CD4-positive, alpha-beta memory T cell (primary cell): Measurements from ENCODE around the gene OPCML. TPM values are rescaled to one million over a fixed set of nuclear protein-coding genes. Genes with fewer than 3 reads are reported as not detected.

Experiments used
- CTCF ChIA-PET: fragments of 350-600 bp; sonication (Branson Sonifier 250); formaldehyde crosslinking; loops from one replicate; lab custom pipeline; 2021; ENCODE audit warnings: inconsistent platforms; ENCODE audit not compliant: partially characterized antibody; lab: Charles Lee
- POLR2A ChIA-PET: fragments of 350-600 bp; sonication (Branson Sonifier 250); formaldehyde crosslinking; loops from one replicate; lab custom pipeline; 2021; ENCODE audit not compliant: partially characterized antibody; lab: Charles Lee
- DNase-seq, 5 donors: peaks; one replicate each; pipeline versions ENCODE4 v3.0.0 to v3.0.0-alpha.2; 2020 to 2022; ENCODE audit warnings: mixed read lengths in 1 of 5
- H3K27ac ChIP-seq: one replicate; pipeline ENCODE4 v1.7.0; 2013; ENCODE audit warnings: low read depth, low read length
- H3K27me3 ChIP-seq: 2 replicates; pipeline ENCODE4 v1.7.0; 2013; ENCODE audit warnings: mild to moderate bottlenecking, low read length, moderate library complexity; ENCODE audit not compliant: insufficient read depth
- H3K36me3 ChIP-seq: 2 replicates; pipeline ENCODE4 v1.7.0; 2013; ENCODE audit warnings: mild to moderate bottlenecking, low read length, moderate library complexity; ENCODE audit not compliant: insufficient read depth
- H3K4me1 ChIP-seq: 2 replicates; pipeline ENCODE4 v1.7.0; 2013; ENCODE audit warnings: mild to moderate bottlenecking, low read length, moderate library complexity; ENCODE audit not compliant: insufficient read depth
- H3K4me3 ChIP-seq, 2 donors: one replicate each; pipeline ENCODE4 v1.7.0; 2013; ENCODE audit warnings: low read length in 2 of 2, mild to moderate bottlenecking in 1 of 2
- H3K9me3 ChIP-seq, 2 donors: one replicate each; pipeline ENCODE4 v1.7.0; 2013; ENCODE audit warnings: low read length in 2 of 2, control low read depth in 1 of 2; ENCODE audit not compliant: control insufficient read depth in 1 of 2
- H3K27ac Mint-ChIP-seq, 7 donors: one replicate each; pipeline ENCODE4 v1.8.0; 2020 to 2021; ENCODE audit warnings: mixed read lengths in 7 of 7, mild to moderate bottlenecking in 6 of 7, inconsistent platforms in 3 of 7, moderate library complexity in 3 of 7
- H3K27me3 Mint-ChIP-seq, 2 donors: one replicate each; pipeline ENCODE4 v1.8.0; 2020 to 2021; ENCODE audit warnings: mixed read lengths in 2 of 2
- H3K36me3 Mint-ChIP-seq, 2 donors: one replicate each; pipeline ENCODE4 v1.8.0; 2020 to 2021; ENCODE audit warnings: mixed read lengths in 2 of 2, inconsistent platforms in 1 of 2, mild to moderate bottlenecking in 1 of 2
- H3K4me1 Mint-ChIP-seq, 4 donors: one replicate each; pipeline ENCODE4 v1.8.0; 2020 to 2021; ENCODE audit warnings: mixed read lengths in 4 of 4, mild to moderate bottlenecking in 1 of 4
- H3K4me3 Mint-ChIP-seq, 8 donors: one replicate each; pipeline ENCODE4 v1.8.0; 2020 to 2021; ENCODE audit warnings: mixed read lengths in 8 of 8, mild to moderate bottlenecking in 7 of 8, moderate library complexity in 6 of 8, inconsistent platforms in 3 of 8
- H3K9me3 Mint-ChIP-seq, 8 donors: one replicate each; pipeline ENCODE4 v1.8.0; 2020 to 2021; ENCODE audit warnings: mixed read lengths in 8 of 8, mild to moderate bottlenecking in 5 of 8, inconsistent platforms in 3 of 8, moderate library complexity in 1 of 8
- intact Hi-C: fragments of 100-400 bp; cut with micrococcal nuclease; formaldehyde crosslinking; loops from one replicate; pipeline ENCODE4 v1.15.1; 2023
- polyA plus RNA-seq, 2 donors: library from polyadenylated mRNA; unstranded; fragments of 300-500 nt; fragmentation: Illumina TruSeq; gene quantifications; one replicate each; pipeline ENCODE4 v1.2.3, GENCODE V29; 2021
- total RNA-seq, 2 experiments: library from RNA; stranded (reverse); gene quantifications; one replicate each; pipeline ENCODE4 v1.2.3, GENCODE V29; 2021

The OPCML gene
- total and polyA plus RNA-seq, 4 experiments from 2014 or later = not detected

DNA sequence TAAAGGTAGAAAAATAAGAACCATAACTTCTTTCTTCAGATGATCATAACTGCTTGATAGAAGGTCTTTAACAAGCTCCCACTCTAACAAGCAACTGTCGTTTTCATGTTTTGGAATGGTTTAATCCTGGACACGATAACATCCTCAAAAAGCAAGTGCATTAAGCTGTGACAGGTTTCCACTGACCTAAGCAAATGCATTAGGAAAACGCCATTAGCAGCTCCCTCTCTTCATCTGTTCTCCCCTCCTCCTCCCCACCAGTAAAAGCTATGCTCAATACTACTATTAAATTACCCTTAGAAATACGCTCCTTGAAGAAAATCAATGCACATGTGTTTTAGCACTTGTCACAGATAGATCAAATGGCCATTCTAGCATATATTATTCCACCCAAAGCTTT lies 729.4 kb downstream of the OPCML start:
- H3K9me3 ChIP-seq = no peaks in the 10 kb centered on the region
- CTCF ChIA-PET = interaction anchor here (1.7 kb wide), 1 partner anchor 8 kb away, joined by 4 read pairs; no protein-coding TSS in a partner anchor

DNA sequence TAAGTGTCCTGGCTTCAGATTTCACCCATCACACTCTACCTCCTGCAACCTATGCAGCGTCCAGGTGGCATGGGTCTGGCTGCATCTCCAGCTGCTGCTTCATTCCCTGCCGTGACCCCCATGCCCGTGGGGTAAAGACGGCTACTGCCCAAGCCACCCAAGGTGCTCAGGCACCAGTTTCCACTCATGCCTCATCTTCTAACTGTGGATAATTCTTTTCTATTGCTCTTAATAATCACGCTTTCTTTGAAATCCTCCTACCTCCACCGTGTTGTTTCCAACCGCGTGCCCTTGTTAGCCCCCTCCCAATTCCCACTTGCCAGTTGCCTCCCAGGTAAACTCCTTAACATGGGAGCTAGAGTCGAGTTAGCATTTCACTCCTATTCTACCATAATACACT lies 738.5 kb downstream of the OPCML start:
- peaks cover 0 to 2% (median 0%) of the 10 kb centered on the region in 8 donors for H3K9me3 Mint-ChIP-seq
- POLR2A ChIA-PET = no interaction called here
- no peak overlapping the region for H3K27ac ChIP-seq

More for the DNA sequence above, 729.4 kb downstream of the OPCML start:
- no peaks in the 10 kb centered on the region for H3K36me3 Mint-ChIP-seq
- H3K4me1 ChIP-seq = no peaks in the 10 kb centered on the region
- no peak overlapping the region for H3K4me3 Mint-ChIP-seq
- no peaks in the 10 kb centered on the region for H3K36me3 ChIP-seq
- H3K27ac Mint-ChIP-seq = no peak overlapping the region
- no peak for DNase-seq
- peaks cover 1 to 4% of the 10 kb centered on the region in 2 donors for H3K27me3 Mint-ChIP-seq
- H3K27me3 ChIP-seq = no peaks in the 10 kb centered on the region
- no peaks in the 10 kb centered on the region for H3K4me1 Mint-ChIP-seq
- intact Hi-C loops = no loop called here
- no peak overlapping the region for H3K27ac ChIP-seq
- peaks cover 0 to 10% (median under 1%) of the 10 kb centered on the region in 8 donors for H3K9me3 Mint-ChIP-seq
- POLR2A ChIA-PET = no interaction called here
- H3K4me3 ChIP-seq = no peak overlapping the region

GRCh38 chr11:132792341-132793140 lies 739.8 kb downstream of the OPCML start:
- H3K36me3 Mint-ChIP-seq = no peaks in the 10 kb centered on the region
- no peak for DNase-seq
- peaks cover 0 to 2% (median 0%) of the 10 kb centered on the region in 8 donors for H3K9me3 Mint-ChIP-seq
- H3K4me3 ChIP-seq = no peak overlapping the region
- intact Hi-C loops = no loop called here
- POLR2A ChIA-PET = no interaction called here
- H3K27ac Mint-ChIP-seq = no peak overlapping the region
- H3K4me3 Mint-ChIP-seq = no peak overlapping the region
- H3K4me1 Mint-ChIP-seq = no peaks in the 10 kb centered on the region
- no peaks in the 10 kb centered on the region for H3K9me3 ChIP-seq
- H3K27me3 Mint-ChIP-seq = peaks cover 0 to 1% of the 10 kb centered on the region in 2 donors
- no peaks in the 10 kb centered on the region for H3K36me3 ChIP-seq
- CTCF ChIA-PET = no interaction called here
- H3K27ac ChIP-seq = no peak overlapping the region
- no peaks in the 10 kb centered on the region for H3K4me1 ChIP-seq
- no peaks in the 10 kb centered on the region for H3K27me3 ChIP-seq

More for the DNA sequence above, 738.5 kb downstream of the OPCML start:
- Mint-ChIP-seq H3K27me3 (peaks cover 0 to 1% of the 10 kb centered on the region in 2 donors), H3K27ac (no peak overlapping the region), H3K36me3 (no peaks in the 10 kb centered on the region), H3K4me3 (no peak overlapping the region), H3K4me1 (no peaks in the 10 kb centered on the region)
- intact Hi-C loops = no loop called here
- H3K4me3 ChIP-seq = no peak overlapping the region
- CTCF ChIA-PET = no interaction called here
- DNase-seq = no peak
- no peaks in the 10 kb centered on the region for H3K36me3 ChIP-seq
- no peaks in the 10 kb centered on the region for H3K27me3 ChIP-seq
- H3K9me3 ChIP-seq = no peaks in the 10 kb centered on the region
- no peaks in the 10 kb centered on the region for H3K4me1 ChIP-seq

DNA sequence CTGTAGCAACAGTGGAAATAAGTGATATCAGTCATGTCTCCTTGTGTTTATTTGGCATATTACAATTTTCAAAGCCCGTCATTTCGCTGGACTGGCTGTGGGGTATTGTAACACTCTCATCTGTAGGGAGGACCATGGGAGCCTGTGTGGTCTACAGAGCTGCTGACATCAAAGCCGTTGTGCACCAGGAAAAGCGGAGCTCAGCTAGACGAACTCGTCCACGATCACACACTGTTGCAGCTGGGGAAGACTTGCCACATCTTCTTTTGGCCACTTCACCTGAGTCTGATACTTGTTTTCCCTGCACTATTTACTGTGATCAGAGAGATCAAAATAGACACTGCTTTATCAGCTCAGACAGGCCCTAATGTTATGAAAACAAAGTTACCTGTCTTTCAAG lies 741.3 kb downstream of the OPCML start:
- no peaks in the 10 kb centered on the region for H3K4me1 Mint-ChIP-seq
- H3K9me3 Mint-ChIP-seq = peaks cover 0 to 2% (median 0%) of the 10 kb centered on the region in 8 donors
- H3K36me3 ChIP-seq = no peaks in the 10 kb centered on the region
- H3K27me3 ChIP-seq = no peaks in the 10 kb centered on the region
- H3K27me3 Mint-ChIP-seq = peaks cover 0 to 1% of the 10 kb centered on the region in 2 donors
- no peaks in the 10 kb centered on the region for H3K9me3 ChIP-seq
- DNase-seq = no peak
- no peak overlapping the region for H3K27ac Mint-ChIP-seq
- ChIA-PET POLR2A (no interaction called here), CTCF (no interaction called here)
- H3K27ac ChIP-seq = no peak overlapping the region
- intact Hi-C loops = no loop called here
- no peaks in the 10 kb centered on the region for H3K4me1 ChIP-seq
- H3K36me3 Mint-ChIP-seq = no peaks in the 10 kb centered on the region
- H3K4me3 Mint-ChIP-seq = no peak overlapping the region
- H3K4me3 ChIP-seq = no peak overlapping the region

DNA sequence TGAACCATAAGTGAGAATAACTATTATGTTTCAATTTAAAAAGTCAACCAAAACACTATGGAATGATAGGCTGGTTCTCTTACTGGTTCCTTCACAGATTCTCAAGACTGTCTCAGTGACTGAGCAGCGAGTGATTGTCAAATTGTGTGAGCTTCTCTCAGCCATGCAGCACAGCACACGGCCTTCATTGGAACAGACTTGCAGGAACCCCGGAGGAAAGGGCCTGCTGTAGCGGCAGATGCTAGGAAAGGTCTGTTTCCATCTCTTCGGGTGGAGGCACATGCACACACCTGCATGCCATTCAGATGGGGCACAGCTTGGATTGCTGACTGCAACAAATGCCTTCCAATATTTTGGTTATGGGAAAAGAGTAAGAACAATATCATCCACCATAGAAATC lies 741.8 kb downstream of the OPCML start:
- peaks cover 0 to 2% (median 0%) of the 10 kb centered on the region in 8 donors for H3K9me3 Mint-ChIP-seq
- H3K9me3 ChIP-seq = no peaks in the 10 kb centered on the region
- H3K27ac ChIP-seq = no peak overlapping the region
- DNase-seq = no peak
- H3K4me1 ChIP-seq = no peaks in the 10 kb centered on the region
- no peak overlapping the region for H3K27ac Mint-ChIP-seq
- no peak overlapping the region for H3K4me3 ChIP-seq
- no peaks in the 10 kb centered on the region for H3K27me3 ChIP-seq
- no peaks in the 10 kb centered on the region for H3K36me3 Mint-ChIP-seq
- H3K27me3 Mint-ChIP-seq = peaks cover 0 to 1% of the 10 kb centered on the region in 2 donors
- no peak overlapping the region for H3K4me3 Mint-ChIP-seq
- POLR2A ChIA-PET = no interaction called here
- intact Hi-C loops = no loop called here
- H3K36me3 ChIP-seq = no peaks in the 10 kb centered on the region
- no peaks in the 10 kb centered on the region for H3K4me1 Mint-ChIP-seq
- CTCF ChIA-PET = interaction anchor here (1.0 kb wide), 1 partner anchor 13 kb away, joined by 3 read pairs; no protein-coding TSS in a partner anchor

DNA sequence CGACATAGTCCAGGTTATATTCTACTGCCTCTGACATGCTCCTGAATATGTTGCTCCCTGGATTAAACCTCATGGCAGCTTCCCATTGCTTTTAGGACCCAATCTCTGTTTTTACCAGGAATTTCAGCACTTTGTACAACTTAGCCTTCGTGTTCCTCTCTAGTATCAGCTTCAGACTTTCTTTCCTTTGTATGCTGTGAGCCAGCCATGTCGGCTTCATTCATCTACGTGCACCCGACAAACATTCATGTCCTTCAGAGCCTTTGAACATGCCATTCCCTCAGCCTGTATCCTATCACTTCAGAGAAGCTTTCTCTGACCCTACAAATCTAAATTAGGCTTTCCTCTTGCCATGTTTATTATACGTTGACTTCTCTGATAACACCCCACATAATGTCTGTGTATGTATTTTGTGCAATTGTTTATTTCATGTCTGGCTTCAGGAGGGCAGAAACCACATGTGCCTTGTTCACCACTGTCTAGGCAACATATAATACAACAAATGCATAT lies 743.4 kb downstream of the OPCML start:
- Mint-ChIP-seq H3K27ac (no peak overlapping the region), H3K4me1 (no peaks in the 10 kb centered on the region), H3K4me3 (no peak overlapping the region), H3K27me3 (no peaks in the 10 kb centered on the region), H3K9me3 (peaks cover 0 to 2% (median 0%) of the 10 kb centered on the region in 8 donors), H3K36me3 (no peaks in the 10 kb centered on the region)
- no peaks in the 10 kb centered on the region for H3K27me3 ChIP-seq
- CTCF ChIA-PET = no interaction called here
- H3K36me3 ChIP-seq = no peaks in the 10 kb centered on the region
- POLR2A ChIA-PET = no interaction called here
- H3K27ac ChIP-seq = no peak overlapping the region
- no peaks in the 10 kb centered on the region for H3K9me3 ChIP-seq
- H3K4me3 ChIP-seq = no peak overlapping the region
- H3K4me1 ChIP-seq = no peaks in the 10 kb centered on the region
- intact Hi-C loops = no loop called here
- DNase-seq = no peak

- no peaks in the 10 kb centered on the region for H3K4me1 ChIP-seq
- no peak overlapping the region for H3K4me3 ChIP-seq
- no peaks in the 10 kb centered on the region for H3K27me3 Mint-ChIP-seq
- no peaks in the 10 kb centered on the region for H3K27me3 ChIP-seq
- ChIA-PET POLR2A (no interaction called here), CTCF (no interaction called here)
- no peak overlapping the region for H3K4me3 Mint-ChIP-seq
- H3K36me3 ChIP-seq = no peaks in the 10 kb centered on the region
- DNase-seq = no peak
- peaks cover 0 to 1% (median 0%) of the 10 kb centered on the region in 8 donors for H3K9me3 Mint-ChIP-seq
- no peaks in the 10 kb centered on the region for H3K9me3 ChIP-seq
- H3K27ac Mint-ChIP-seq = no peak overlapping the region
- H3K36me3 Mint-ChIP-seq = no peaks in the 10 kb centered on the region
- no peaks in the 10 kb centered on the region for H3K4me1 Mint-ChIP-seq
- no peak overlapping the region for H3K27ac ChIP-seq
- intact Hi-C loops = no loop called here
These were observed 746.4 kb downstream of the OPCML start for GRCh38 chr11:132785878-132786277.
